ENCODE data around the gene GAB2. TPM values are rescaled to one million over a fixed set of nuclear protein-coding genes. Genes with fewer than 3 reads are reported as not detected.

GAB2 gene
- total and polyA plus RNA-seq, 8 donors, result 18.8 to 59.6 (median 19.7) TPM

DNA sequence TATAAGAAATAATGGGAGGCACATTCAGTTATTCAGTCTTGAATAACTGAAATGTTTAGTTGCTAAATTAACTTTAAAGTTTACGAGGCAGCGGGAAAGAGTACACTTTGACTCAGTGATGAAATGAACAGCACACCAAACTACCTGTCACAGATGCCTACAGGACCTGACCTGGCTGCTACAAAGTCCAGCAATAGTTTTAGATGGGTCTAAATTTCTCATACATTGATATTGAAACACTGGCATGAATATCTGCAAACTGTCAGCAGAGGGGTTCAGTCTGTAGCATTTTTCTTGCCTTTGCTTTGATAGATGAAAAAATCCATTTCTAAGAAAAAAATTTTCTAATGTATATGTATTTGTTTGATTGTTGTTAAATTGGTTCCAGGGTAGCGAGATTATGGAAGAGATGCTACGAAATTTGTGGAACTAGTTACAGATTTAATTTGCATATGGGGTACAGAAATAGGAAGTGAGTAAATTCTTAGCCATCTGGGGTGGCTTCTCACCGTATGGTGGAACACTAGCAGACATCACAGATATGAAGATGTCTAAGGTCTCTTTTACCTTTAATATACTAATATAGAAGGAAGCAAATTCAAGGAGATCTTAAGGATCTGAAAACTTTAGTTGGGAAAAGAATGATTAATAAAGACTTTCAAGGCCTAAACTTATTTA, 20.8 kb upstream of the GAB2 start:
- no peaks in the 10 kb centered on the region for H3K9me3 ChIP-seq
- no peaks in the 10 kb centered on the region for H3K4me1 ChIP-seq
- H3K4me3 ChIP-seq, result no peak overlapping the region
- ATAC-seq, result no peak
- no peak for DNase-seq
- H3K27me3 ChIP-seq, result no peaks in the 10 kb centered on the region
- TF ChIP-seq, protein P1, sequence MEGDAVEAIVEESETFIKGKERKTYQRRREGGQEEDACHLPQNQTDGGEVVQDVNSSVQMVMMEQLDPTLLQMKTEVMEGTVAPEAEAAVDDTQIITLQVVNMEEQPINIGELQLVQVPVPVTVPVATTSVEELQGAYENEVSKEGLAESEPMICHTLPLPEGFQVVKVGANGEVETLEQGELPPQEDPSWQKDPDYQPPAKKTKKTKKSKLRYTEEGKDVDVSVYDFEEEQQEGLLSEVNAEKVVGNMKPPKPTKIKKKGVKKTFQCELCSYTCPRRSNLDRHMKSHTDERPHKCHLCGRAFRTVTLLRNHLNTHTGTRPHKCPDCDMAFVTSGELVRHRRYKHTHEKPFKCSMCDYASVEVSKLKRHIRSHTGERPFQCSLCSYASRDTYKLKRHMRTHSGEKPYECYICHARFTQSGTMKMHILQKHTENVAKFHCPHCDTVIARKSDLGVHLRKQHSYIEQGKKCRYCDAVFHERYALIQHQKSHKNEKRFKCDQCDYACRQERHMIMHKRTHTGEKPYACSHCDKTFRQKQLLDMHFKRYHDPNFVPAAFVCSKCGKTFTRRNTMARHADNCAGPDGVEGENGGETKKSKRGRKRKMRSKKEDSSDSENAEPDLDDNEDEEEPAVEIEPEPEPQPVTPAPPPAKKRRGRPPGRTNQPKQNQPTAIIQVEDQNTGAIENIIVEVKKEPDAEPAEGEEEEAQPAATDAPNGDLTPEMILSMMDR (IDR thresholded peaks at IDR 0.05), result no peak
- intact Hi-C loops (cut with DNase I), result no loop called here
- H3K27ac ChIP-seq, result no peak overlapping the region
- peaks cover 0 to 11% of the 10 kb centered on the region in 2 donors for H3K36me3 ChIP-seq

DNA sequence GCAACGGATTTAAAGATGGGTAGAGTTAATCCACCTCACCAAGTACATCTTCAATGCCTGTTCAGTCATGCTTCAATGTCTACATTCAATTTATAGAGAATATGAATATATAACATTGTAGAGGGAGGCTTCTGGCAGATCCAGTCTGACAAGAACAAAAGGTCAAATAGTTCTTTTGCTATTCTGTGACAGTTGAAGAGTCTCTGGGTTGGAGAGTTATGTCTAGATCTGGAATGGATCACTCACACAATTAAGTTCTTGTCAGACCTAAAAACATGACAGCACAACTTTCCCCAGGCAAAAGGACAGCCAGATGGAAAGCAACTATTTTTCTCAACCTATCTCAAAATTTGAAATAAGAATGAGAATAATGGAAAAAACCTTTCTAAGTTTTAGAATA, 15.3 kb upstream of the GAB2 start:
- H3K27ac ChIP-seq, result no peak overlapping the region
- no peaks in the 10 kb centered on the region for H3K9me3 ChIP-seq
- no peak overlapping the region for H3K4me3 ChIP-seq

DNA sequence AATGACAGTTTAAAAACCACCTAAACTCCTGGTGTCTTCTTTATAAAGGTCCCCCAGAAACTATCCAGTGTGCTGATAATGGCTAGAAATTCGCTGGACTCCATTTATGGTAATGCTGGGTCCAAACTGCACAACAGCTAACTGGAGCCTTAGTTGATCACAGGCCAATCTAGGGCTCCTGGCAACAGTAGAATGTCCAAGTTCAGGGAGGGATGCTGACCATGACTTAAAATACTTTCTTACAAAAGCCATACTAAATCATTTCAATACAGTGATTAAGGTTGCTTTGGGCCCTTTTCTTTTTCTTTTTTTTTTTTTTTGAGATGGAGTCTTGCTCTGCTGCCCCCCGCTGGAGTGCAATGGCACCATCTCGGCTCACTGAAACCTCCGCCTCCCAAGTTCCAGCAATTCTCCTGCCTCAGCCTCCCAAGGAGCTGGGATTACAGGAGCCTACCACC, 14.5 kb upstream of the GAB2 start:
- ATAC-seq, result peak; percentile 65
- intact Hi-C loops (cut with DNase I), result no loop called here
- no peaks in the 10 kb centered on the region for H3K27me3 ChIP-seq
- DNase-seq, result no peak
- TF ChIP-seq, protein P1 (IDR thresholded peaks at IDR 0.05), result peak; percentile 32 to 50
- no peak overlapping the region for H3K27ac ChIP-seq
- peaks cover 0 to 23% of the 10 kb centered on the region in 2 donors for H3K4me1 ChIP-seq
- H3K9me3 ChIP-seq, result no peaks in the 10 kb centered on the region
- H3K36me3 ChIP-seq, result no peaks in the 10 kb centered on the region
- no peak overlapping the region for H3K4me3 ChIP-seq

More for the DNA sequence above, 15.3 kb upstream of the GAB2 start:
- Histone ChIP-seq H3K36me3 (no peaks in the 10 kb centered on the region), H3K4me1 (peaks cover 0 to 17% of the 10 kb centered on the region in 2 donors), H3K27me3 (no peaks in the 10 kb centered on the region)
- intact Hi-C loops (cut with DNase I), result no loop called here
- TF ChIP-seq, protein P1 (IDR thresholded peaks at IDR 0.05), result no peak
- ATAC-seq (no peak), DNase-seq (no peak)

DNA sequence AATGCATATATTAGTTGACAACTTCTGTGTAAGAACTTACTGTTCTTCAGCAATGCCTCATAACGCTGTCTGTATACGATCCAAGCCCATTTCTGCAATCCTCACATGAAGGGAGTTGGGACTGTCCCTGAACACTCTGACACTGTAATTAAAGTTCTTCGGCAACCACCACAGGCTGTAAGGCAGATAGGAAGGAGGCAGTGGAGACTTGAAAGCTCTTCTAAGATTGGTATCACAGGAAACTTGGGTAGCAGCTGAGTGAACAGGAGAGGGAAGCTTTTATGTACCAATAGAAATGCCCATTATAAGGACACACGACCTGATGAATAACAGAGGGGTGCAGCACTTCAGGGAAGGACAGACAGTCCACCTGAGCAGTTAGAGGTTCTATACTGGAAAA, 12.0 kb upstream of the GAB2 start:
- H3K27me3 ChIP-seq, result no peaks in the 10 kb centered on the region
- H3K9me3 ChIP-seq, result no peaks in the 10 kb centered on the region
- intact Hi-C loops (cut with DNase I), result no loop called here
- no peak overlapping the region for H3K4me3 ChIP-seq
- H3K4me1 ChIP-seq, result peaks cover 0 to 42% of the 10 kb centered on the region in 2 donors
- TF ChIP-seq, protein P1 (IDR thresholded peaks at IDR 0.05), result no peak
- H3K27ac ChIP-seq, result no peak overlapping the region
- no peak for DNase-seq
- H3K36me3 ChIP-seq, result no peaks in the 10 kb centered on the region
- no peak for ATAC-seq

DNA sequence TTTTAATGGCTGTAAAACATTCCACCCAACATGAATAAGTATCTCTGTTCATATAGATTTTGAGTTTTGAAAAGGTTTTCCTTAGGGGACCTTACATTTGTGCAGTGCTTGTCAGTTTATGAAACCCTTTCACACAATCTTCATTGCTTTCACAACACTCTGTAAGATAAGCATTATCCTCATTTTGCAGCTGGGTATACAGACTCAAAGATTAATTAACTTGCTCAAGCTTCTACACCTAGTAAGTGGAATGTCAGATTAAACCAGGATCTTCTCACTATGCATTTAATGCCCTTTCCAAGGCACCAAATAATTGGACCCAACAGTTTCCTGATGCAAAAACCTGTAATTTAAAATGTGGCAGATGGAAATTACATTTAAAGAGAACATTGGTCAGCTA, 11.6 kb upstream of the GAB2 start:
- Histone ChIP-seq H3K4me3 (no peak overlapping the region), H3K36me3 (no peaks in the 10 kb centered on the region), H3K27ac (no peak overlapping the region), H3K9me3 (no peaks in the 10 kb centered on the region), H3K27me3 (no peaks in the 10 kb centered on the region), H3K4me1 (peaks cover 0 to 42% of the 10 kb centered on the region in 2 donors)
- TF ChIP-seq, protein P1 (IDR thresholded peaks at IDR 0.05), result no peak
- intact Hi-C loops (cut with DNase I), result no loop called here
- DNase-seq, result no peak
- no peak for ATAC-seq

Data from left lung (tissue), 10 donors.